ENCODE data around the gene ZNF804A. TPM values are rescaled to one million over a fixed set of nuclear protein-coding genes. Genes with fewer than 3 reads are reported as not detected.

The ZNF804A gene
- total RNA-seq, 2 experiments from 2014 or later = not detected

- ChIA-PET POLR2A (no interaction called here), CTCF (no interaction called here)
- DNase-seq = no peak
- no peak overlapping the region for H3K4me3 Mint-ChIP-seq
- H3K9me3 Mint-ChIP-seq = no peaks in the 10 kb centered on the region
- H3K36me3 Mint-ChIP-seq (ENCODE audit: low read depth) = no peaks in the 10 kb centered on the region
- no peaks in the 10 kb centered on the region for H3K27me3 Mint-ChIP-seq
- H3K4me1 Mint-ChIP-seq = no peaks in the 10 kb centered on the region
- no peak overlapping the region for H3K27ac Mint-ChIP-seq
These were observed 162.6 kb downstream of the ZNF804A start for GRCh38 chr2:184760931-184761330.

- ChIA-PET POLR2A (no interaction called here), CTCF (no interaction called here)
- H3K9me3 Mint-ChIP-seq = no peaks in the 10 kb centered on the region
- no peaks in the 10 kb centered on the region for H3K36me3 Mint-ChIP-seq (ENCODE audit: low read depth)
- H3K27me3 Mint-ChIP-seq = no peaks in the 10 kb centered on the region
- H3K4me3 Mint-ChIP-seq = peak overlapping the region; percentile 45
- H3K27ac Mint-ChIP-seq = no peak overlapping the region
- no peaks in the 10 kb centered on the region for H3K4me1 Mint-ChIP-seq
- no peak for DNase-seq
These were observed 167.0 kb downstream of the ZNF804A start for GRCh38 chr2:184765112-184765895.

- ChIA-PET CTCF (interaction anchor here (0.6 kb wide), 1 partner anchor 816 kb away, joined by 6 read pairs; no protein-coding TSS in a partner anchor), POLR2A (no interaction called here)
- no peaks in the 10 kb centered on the region for H3K4me1 Mint-ChIP-seq
- H3K27me3 Mint-ChIP-seq = no peaks in the 10 kb centered on the region
- DNase-seq = no peak
- H3K36me3 Mint-ChIP-seq (ENCODE audit: low read depth) = no peaks in the 10 kb centered on the region
- no peak overlapping the region for H3K4me3 Mint-ChIP-seq
- no peak overlapping the region for H3K27ac Mint-ChIP-seq
- H3K9me3 Mint-ChIP-seq = no peaks in the 10 kb centered on the region
These were observed 168.7 kb downstream of the ZNF804A start for GRCh38 chr2:184767059-184767458.

GRCh38 chr2:184769023-184769422 lies 170.7 kb downstream of the ZNF804A start:
- Mint-ChIP-seq H3K9me3 (no peaks in the 10 kb centered on the region), H3K27me3 (no peaks in the 10 kb centered on the region), H3K36me3 (ENCODE audit: low read depth) (no peaks in the 10 kb centered on the region), H3K27ac (no peak overlapping the region), H3K4me1 (no peaks in the 10 kb centered on the region), H3K4me3 (no peak overlapping the region)
- no peak for DNase-seq
- ChIA-PET POLR2A (no interaction called here), CTCF (no interaction called here)

- no peak overlapping the region for H3K4me3 Mint-ChIP-seq
- POLR2A ChIA-PET = no interaction called here
- CTCF ChIA-PET = no interaction called here
- H3K27me3 Mint-ChIP-seq = no peaks in the 10 kb centered on the region
- DNase-seq = no peak
- no peak overlapping the region for H3K27ac Mint-ChIP-seq
- no peaks in the 10 kb centered on the region for H3K9me3 Mint-ChIP-seq
- H3K36me3 Mint-ChIP-seq (ENCODE audit: low read depth) = no peaks in the 10 kb centered on the region
- no peaks in the 10 kb centered on the region for H3K4me1 Mint-ChIP-seq
These were observed 171.4 kb downstream of the ZNF804A start for GRCh38 chr2:184769686-184770085.

GRCh38 chr2:184779777-184780176 lies 181.4 kb downstream of the ZNF804A start:
- ChIA-PET CTCF (no interaction called here), POLR2A (no interaction called here)
- DNase-seq = no peak
- peaks cover 3% of the 10 kb centered on the region for H3K9me3 Mint-ChIP-seq
- no peaks in the 10 kb centered on the region for H3K27me3 Mint-ChIP-seq
- no peak overlapping the region for H3K4me3 Mint-ChIP-seq
- H3K36me3 Mint-ChIP-seq (ENCODE audit: low read depth) = no peaks in the 10 kb centered on the region
- H3K4me1 Mint-ChIP-seq = no peaks in the 10 kb centered on the region
- no peak overlapping the region for H3K27ac Mint-ChIP-seq

- DNase-seq = no peak
- CTCF ChIA-PET = no interaction called here
- H3K4me1 Mint-ChIP-seq = no peaks in the 10 kb centered on the region
- no peak overlapping the region for H3K27ac Mint-ChIP-seq
- POLR2A ChIA-PET = no interaction called here
- no peaks in the 10 kb centered on the region for H3K36me3 Mint-ChIP-seq (ENCODE audit: low read depth)
- no peaks in the 10 kb centered on the region for H3K27me3 Mint-ChIP-seq
- H3K4me3 Mint-ChIP-seq = no peak overlapping the region
- H3K9me3 Mint-ChIP-seq = peaks cover 3% of the 10 kb centered on the region
These were observed 182.1 kb downstream of the ZNF804A start for GRCh38 chr2:184780384-184780783.

- H3K4me3 Mint-ChIP-seq = no peak overlapping the region
- no peaks in the 10 kb centered on the region for H3K4me1 Mint-ChIP-seq
- H3K9me3 Mint-ChIP-seq = peaks cover 3% of the 10 kb centered on the region
- no peaks in the 10 kb centered on the region for H3K36me3 Mint-ChIP-seq (ENCODE audit: low read depth)
- H3K27ac Mint-ChIP-seq = no peak overlapping the region
- ChIA-PET CTCF (no interaction called here), POLR2A (no interaction called here)
- no peaks in the 10 kb centered on the region for H3K27me3 Mint-ChIP-seq
- no peak for DNase-seq
These were observed 182.6 kb downstream of the ZNF804A start for GRCh38 chr2:184780944-184781343.

GRCh38 chr2:184783576-184783975 lies 185.2 kb downstream of the ZNF804A start:
- Mint-ChIP-seq H3K4me1 (no peaks in the 10 kb centered on the region), H3K36me3 (ENCODE audit: low read depth) (no peaks in the 10 kb centered on the region)
- CTCF ChIA-PET = no interaction called here

GRCh38 chr2:184793176-184793575 lies 194.8 kb downstream of the ZNF804A start:
- POLR2A ChIA-PET = no interaction called here
- no peak for DNase-seq

More at GRCh38 chr2:184783576-184783975, 185.2 kb downstream of the ZNF804A start:
- Mint-ChIP-seq H3K4me3 (no peak overlapping the region), H3K9me3 (peaks cover 3% of the 10 kb centered on the region), H3K27me3 (no peaks in the 10 kb centered on the region), H3K27ac (no peak overlapping the region)
- POLR2A ChIA-PET = no interaction called here
- DNase-seq = no peak

GRCh38 chr2:184799379-184799778 lies 201.1 kb downstream of the ZNF804A start:
- no peak for DNase-seq
- POLR2A ChIA-PET = no interaction called here
- CTCF ChIA-PET = no interaction called here
- Mint-ChIP-seq H3K27ac (no peak overlapping the region), H3K9me3 (no peaks in the 10 kb centered on the region), H3K27me3 (no peaks in the 10 kb centered on the region), H3K4me3 (no peak overlapping the region), H3K36me3 (ENCODE audit: low read depth) (no peaks in the 10 kb centered on the region), H3K4me1 (peaks cover 3% of the 10 kb centered on the region)

More at GRCh38 chr2:184793176-184793575, 194.8 kb downstream of the ZNF804A start:
- CTCF ChIA-PET = no interaction called here
- H3K27ac Mint-ChIP-seq = no peak overlapping the region
- no peaks in the 10 kb centered on the region for H3K36me3 Mint-ChIP-seq (ENCODE audit: low read depth)
- no peaks in the 10 kb centered on the region for H3K27me3 Mint-ChIP-seq
- H3K4me3 Mint-ChIP-seq = no peak overlapping the region
- peaks cover 4% of the 10 kb centered on the region for H3K9me3 Mint-ChIP-seq
- peaks cover 3% of the 10 kb centered on the region for H3K4me1 Mint-ChIP-seq

GRCh38 chr2:184814421-184814820 lies 216.1 kb downstream of the ZNF804A start:
- Mint-ChIP-seq H3K36me3 (ENCODE audit: low read depth) (no peaks in the 10 kb centered on the region), H3K9me3 (peaks cover 3% of the 10 kb centered on the region), H3K4me3 (no peak overlapping the region), H3K27me3 (no peaks in the 10 kb centered on the region), H3K4me1 (no peaks in the 10 kb centered on the region), H3K27ac (no peak overlapping the region)
- CTCF ChIA-PET = no interaction called here
- POLR2A ChIA-PET = no interaction called here
- no peak for DNase-seq

GRCh38 chr2:184815824-184816223 lies 217.5 kb downstream of the ZNF804A start:
- Mint-ChIP-seq H3K4me3 (no peak overlapping the region), H3K27me3 (no peaks in the 10 kb centered on the region), H3K9me3 (peaks cover 3% of the 10 kb centered on the region), H3K4me1 (no peaks in the 10 kb centered on the region), H3K36me3 (ENCODE audit: low read depth) (no peaks in the 10 kb centered on the region), H3K27ac (no peak overlapping the region)
- CTCF ChIA-PET = no interaction called here
- DNase-seq = no peak
- POLR2A ChIA-PET = no interaction called here

- no peak for DNase-seq
- no peak overlapping the region for H3K27ac Mint-ChIP-seq
- no peaks in the 10 kb centered on the region for H3K36me3 Mint-ChIP-seq (ENCODE audit: low read depth)
- H3K4me1 Mint-ChIP-seq = no peaks in the 10 kb centered on the region
- no peaks in the 10 kb centered on the region for H3K27me3 Mint-ChIP-seq
- H3K4me3 Mint-ChIP-seq = no peak overlapping the region
- ChIA-PET CTCF (no interaction called here), POLR2A (no interaction called here)
- H3K9me3 Mint-ChIP-seq = no peaks in the 10 kb centered on the region
These were observed 226.3 kb downstream of the ZNF804A start for GRCh38 chr2:184824597-184824996.

All from activated CD4-positive, alpha-beta T cell treated with anti-CD3 and anti-CD28 coated beads, Interleukin-2, amount 10 ng/mL, durations not matched to agents 7 days and 5 days (primary cell).